Measurements from ENCODE around the gene AFG1L.
"Not testable (repeated sequence)": the region's sequence is repeated elsewhere in the genome, so short reads cannot be mapped to it uniquely, and the experiment has no call there.

Gene AFG1L

DNA sequence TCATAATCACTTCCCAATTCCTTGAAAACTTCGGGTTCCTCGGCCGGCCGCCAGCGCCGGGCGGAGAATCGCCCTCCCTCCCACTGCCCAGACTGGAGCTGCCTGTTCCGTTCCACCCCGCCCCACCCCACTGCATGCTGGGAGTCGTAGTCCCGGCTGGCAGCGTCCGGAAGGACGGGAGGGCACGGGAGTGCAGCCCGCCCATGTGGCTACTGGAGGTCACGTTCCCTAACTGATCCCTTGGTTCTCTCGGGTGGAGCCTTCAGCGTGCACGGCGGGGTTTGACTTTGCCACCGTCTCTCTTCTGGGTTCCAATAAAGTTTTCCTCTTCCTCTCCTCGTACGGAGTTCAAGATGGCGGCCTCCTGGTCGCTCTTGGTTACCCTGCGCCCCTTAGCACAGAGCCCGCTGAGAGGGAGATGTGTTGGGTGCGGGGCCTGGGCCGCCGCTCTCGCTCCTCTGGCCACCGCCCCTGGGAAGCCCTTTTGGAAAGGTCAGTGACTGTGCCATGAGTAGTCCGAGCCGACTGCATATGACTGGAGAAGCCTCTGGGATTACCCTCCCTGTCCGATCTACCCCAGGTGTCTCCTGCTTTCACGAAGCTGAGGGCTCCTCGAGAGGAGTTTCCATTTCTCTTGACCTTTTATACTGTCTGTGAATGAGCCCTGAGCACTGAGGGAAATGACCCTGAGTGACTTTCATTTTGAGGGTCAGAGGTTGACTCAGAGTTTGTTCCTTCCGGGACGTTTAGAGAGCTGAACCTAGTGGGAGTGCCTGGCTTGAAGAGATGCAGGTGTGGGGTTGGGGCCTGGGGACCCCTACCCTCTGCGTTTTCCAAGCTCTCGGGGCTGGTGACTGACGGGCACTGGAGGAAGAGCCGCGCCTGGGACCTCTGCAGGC lies at the start of gene AFG1L:
AFG1L (plus strand) TSS at position 328 of the 899 bp plus-strand sequence; CDS start at position 354, 26 bp downstream.
- peak; percentile 87 for DNase-seq

DNA sequence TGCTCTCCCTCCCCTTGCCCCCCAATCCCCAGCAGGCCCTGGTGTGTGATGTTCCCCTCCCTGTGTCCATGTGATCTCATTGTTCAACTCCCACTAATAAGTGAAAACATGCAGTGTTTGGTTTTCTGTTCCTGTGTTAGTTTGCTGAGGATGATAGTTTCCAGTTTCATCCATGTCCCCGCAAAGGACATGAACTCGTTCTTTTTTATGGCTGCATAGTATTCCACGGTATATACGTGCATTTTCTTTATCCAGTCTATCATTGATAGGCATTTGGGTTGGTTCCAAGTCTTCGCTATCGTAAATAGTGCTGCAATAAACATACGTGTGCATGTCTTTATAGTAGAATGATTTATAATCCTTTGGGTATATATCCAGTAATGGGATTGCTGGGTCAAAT lies 49.8 kb upstream of the AFG1L start:
- DNase-seq: not testable (repeated sequence)

DNA sequence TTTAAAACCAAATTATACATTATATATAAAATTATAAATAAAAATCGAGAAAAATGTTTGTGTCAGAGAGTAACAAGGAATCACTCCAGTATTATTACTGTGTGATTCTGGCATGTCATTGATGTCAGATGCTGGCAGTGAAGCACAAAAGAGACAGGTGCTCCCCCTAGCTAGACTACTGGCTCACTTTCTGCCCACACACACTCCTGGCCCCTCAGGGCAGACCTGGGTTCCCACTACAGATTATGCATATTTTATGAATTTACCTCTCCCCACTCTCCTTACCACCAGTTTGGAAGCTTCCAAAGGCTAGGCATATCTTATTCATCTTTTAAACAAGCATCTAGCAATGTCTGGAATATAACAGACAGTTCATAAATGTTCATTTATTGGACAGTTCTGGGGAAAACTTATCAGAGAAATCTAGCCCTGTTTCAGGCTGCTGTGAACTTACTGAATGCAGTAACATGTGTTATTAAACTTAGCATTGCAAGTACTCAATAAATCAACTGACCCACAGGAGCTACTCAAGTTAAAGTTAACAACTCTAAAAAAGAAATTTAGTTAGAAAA lies 46.8 kb upstream of the AFG1L start:
- no peak for DNase-seq

DNA sequence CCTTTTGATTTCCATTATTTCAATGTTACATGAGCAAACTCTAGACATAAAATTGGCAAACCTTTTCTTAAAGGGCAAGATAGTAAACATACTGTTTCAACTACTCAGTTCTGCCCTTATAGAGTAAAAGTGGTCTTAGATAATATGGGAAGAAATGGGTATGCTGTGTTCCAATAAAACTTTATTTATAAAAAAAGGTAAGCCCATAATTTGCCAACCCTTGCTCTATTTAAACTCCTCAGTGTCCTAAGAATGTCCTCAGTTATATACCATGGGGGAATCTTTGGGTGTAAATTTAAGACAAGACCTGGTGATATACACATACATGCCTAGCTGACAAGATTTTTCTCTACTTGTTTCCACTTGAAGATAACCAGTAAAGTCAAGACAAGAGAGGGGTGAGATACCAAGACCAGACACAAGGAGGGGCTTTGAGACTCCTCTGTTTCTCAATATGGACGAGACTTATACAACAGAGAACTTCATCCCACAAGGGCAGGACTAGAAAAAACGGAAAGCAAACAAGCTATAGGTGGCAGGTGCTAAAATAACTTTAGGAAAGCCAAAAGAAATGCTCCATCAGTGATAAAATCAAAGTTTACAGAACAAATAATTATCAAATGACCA lies 44.5 kb upstream of the AFG1L start:
- DNase-seq: no peak

DNA sequence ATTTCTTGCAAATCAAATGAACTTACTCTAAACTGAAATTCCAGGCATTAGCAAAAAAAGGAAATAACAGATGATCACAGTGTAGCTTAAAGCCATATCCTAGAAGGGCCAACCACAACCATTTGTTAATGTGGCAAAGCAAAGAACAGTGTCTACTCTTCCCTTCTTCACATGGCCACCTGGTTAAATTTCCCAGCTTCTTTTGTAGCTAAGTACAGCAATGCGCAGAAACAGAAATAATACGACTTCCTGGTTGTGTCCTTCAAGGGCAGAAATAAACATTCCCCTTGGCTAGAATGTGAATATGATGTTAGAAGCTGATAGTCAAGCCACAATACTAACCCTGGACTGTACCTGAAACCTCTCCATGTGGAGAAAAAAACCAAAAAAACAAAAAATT lies 43.6 kb upstream of the AFG1L start:
- no peak for DNase-seq

DNA sequence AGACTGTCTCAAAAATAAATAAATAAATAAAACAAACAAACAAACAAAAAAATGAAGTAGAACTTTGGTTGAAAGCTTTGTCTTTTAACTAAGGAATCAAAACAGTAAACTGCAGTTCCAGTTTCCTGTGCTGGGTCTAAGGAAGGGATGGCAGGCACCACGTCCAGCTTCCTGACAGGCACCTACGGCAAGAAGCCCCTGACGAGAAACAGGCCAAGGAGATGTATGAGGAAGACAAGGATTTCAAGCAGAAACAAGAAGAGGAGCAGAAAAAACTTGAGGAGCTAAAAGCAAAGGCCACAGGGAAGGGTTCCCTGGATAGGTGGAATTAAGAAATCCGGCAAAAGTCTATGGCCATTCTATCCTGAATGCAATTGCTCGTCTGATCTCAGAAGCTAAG lies 42.8 kb upstream of the AFG1L start:
- DNase-seq: no peak

DNA sequence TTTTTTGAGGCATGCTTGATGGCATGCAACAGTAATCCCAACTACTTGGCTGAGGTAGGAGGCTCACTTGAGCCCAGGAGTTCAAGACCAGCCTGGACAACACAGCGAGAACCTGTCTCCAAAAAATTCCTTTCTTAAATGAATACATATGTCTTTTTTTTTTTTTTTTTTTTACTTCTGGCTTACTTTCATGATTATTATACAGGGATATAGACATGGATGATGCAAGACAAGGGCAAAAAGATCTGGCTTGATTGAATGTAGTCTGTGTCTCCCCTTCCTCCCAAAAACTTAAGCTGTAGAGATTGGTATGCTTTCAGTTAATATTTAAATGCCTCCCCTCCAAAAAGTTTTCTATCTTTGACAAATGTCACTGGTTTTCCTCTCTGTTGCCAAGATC lies 41.6 kb upstream of the AFG1L start:
- no peak for DNase-seq

DNA sequence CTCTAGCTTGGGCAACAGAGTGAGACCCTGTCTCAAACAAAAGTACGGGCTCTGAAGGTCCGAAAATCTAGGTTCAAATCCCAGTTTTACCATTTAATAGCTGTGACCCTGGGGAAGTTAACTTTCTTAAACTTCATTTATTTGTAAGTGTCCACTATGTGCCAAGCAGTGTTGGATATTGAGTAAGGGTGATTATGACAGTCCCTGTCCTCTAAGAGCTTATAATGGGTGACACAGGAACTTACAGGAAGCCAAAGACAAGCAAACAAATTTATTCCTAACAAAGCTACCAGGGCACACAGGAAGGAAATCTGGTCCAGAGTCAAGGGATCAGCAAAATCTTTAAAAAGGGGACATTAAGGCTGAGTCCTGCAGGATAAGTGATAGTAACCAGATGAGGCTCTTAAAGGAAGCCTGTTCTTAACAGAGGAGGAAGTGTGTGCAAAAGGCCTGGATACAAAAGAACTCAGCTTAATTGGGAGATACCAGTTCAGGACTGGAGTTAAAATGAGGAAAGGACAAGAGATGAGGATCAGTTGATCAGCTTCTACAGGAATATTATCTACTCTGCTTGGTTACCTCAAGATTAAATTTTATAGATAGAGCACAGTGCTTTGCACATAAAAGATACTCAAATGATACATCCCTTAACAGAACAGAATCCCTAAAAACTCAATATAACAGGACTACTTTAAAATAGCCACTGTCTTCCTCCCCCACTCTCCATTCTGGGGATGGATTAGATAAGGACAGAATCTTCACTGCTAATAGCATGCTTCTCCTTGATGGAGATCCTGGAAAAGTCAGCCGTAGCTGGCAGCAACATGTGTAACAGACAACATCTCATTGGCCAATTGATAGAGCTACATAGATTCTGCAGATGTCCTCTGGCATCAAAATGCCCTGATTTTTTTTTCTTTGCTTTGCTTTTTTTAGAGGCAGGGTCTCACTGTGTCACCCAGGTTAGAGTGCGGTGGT lies 40.1 kb upstream of the AFG1L start:
- no peak for DNase-seq

DNA sequence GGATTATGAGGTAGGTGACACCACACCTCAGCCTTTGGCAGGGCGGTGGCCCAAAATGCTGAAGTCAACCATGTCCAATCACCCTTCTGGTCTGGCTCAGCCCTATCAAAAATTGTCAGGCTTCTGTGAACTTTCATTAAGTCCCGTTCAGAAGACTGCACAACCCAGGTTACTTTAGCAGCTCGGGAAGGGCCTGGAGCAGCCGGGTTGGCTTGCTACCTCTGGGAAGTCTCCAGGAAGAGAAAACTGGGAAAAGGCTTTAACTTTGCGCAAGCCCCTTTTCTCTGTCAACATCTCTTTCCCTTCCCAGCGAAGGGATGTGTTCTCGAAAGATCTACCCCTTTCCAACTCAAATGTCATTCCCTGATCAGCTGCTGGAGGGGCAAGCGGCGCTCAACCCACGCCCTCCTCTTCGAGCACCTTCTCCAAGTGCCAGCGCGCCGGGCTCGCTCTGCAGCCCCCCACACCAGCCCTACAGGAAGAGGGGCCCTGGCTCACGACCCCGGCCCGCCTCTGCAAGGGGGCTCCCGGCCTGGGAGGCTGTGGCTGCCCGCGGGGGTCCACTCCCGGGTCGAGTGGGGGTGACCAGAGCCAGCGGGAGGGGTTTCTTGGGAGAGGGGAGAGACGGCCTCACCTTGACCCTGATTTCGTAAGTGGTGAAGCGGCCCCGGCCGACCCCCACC lies 34.6 kb upstream of the AFG1L start:
- DNase-seq: peak; percentile 22

DNA sequence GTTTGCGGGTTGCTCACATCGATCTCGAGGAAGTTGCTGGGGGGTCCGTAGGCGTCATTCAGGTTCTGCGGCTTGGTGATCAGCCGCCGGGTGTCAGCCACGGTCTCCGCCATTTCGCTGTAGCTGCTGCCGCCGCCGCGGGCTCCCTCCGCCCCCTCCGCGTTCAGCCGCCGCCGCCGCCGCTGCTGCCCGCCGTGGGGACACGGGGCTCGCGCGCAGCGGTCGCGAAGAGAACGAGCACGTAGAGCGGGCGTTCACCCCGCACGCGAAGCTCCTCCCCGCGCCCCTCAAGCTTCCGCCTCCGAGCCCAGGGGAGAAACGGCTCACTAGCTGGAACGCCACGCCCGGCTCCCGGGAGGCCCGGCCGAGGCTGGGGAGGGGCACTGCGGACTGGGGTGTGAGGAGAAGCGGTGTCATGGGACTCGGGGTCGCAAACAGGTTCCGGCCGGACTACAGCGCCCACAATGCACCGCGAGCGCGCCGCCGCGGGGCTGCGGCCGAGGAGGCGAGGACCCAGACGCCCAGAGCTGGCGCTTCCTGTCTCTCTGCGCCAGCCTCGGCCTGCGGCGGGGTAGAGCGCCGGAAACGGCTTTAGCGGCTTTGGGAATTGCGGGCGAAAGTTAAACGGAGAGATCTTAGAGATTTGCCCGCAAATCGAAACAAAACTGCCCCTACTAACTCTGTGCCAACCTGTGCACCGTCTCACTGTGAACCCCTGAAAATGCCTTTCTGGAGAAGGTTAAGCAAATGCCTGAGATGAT lies 33.9 kb upstream of the AFG1L start, which contains the start of gene SNX3:
SNX3 (minus strand) TSS at position 232 of the 761 bp plus-strand sequence; CDS start at position 113, 119 bp downstream.
- DNase-seq: peak; percentile 91

DNA sequence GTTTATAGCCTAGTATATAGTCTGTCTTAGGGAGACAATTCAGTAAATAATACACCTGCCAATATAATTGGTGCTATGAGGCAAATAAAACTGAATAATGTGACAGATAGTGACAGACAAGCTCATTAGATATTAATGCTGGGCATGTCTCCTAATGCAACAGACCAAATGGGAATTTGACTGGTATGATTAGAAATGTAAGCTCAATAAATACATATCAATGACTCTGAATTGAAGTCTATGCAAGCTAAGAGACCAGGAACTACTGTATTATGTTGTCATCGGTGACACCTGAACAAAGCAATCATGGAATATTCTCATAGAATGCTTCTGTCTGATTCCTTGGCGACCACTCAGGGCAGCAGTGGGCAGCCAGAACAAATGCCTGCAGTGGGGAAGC lies 31.5 kb upstream of the AFG1L start:
- DNase-seq: no peak

DNA sequence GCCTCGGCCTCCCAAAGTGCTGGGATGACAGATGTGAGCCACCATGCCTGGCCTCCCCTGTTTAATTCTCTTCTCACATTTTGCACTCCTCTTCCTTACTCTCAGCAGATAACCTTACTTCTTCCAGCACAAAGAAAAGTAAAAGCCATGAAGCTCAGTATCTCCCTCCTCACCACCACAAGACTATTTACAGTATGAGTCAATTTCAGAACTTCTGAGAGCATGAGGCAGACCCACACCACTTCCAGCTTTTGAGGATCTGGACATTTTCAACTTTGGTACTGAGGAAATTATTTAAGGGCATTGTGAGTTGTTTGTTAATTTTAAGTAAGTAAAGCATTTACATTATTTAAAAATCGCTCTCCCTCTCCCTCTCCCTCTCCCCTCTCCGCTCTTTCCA lies 26.0 kb upstream of the AFG1L start:
- no peak for DNase-seq

DNA sequence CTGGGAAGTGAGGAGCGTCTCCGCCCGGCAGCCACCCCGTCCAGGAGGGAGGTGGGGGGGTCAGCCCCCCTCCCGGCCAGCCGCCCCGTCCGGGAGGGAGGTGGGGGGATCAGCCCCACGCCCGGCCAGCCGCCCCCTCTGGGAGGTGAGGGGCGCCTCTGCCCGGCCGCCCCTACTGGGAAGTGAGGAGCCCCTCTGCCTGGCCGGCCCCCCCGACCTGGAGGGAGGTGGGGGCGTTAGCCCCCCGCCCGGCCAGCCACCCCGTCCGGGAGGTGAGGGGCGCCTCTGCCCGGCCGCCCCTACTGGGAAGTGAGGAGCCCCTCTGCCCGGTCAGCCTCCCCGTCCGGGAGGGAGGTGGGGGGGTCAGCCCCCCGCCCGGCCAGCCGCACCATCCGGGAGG lies 24.9 kb upstream of the AFG1L start:
- not testable (repeated sequence) for DNase-seq

DNA sequence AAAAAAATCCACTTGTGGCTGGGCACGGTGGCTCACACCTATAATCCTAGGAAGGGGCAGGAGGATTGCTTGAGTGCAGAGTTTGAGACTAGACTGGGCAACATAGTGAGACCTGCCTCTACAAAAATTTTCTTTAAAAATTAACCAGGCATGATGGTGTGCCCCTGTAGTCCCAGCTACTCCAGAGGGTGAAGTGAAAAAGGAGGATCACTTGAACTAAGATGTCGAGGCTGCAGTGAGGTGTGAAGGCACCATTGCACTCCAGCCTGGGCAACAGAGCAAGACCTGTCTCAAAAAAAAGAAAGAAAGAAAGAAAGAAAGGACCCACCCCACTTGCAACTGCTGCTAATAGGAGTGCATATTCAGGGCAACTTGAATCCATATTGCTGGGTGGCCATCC lies 20.3 kb upstream of the AFG1L start:
- DNase-seq: no peak

DNA sequence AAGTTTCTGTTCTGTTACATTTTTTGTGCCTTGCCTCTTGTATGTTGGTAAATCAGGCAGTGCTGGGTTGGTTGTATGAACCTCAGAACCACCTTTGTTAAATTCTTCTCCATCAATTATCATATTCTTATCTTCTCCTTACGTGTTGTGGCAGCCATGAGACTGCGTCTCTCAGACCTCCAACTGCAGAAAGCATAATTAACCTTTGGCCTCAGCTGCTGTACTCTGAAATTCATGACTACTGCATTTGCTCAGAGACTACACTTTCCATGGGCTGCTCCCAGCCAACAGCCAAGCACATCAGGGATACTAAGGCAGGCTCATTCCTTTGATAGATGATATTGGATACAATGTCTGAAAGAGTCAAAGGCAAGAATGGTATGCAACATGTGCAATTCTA lies 18.9 kb upstream of the AFG1L start:
- DNase-seq: no peak

DNA sequence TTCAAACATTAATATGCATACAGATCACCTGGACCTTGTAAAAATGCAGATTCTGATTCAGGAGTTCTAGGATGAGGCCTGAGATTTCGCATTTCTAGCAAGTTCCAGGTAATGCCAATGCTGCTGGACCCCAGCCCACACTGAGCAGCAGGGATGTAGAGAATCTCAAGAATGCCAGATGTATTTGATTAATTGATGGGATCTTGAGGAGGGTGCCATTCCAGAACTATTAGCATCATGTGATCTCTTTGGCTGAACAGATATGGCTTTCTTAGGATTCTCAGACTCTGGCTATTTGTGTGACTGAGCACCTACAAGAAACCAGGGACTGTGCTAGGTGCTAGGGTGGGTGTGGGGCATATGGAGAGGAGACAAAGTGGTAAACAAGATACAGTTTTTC lies 17.6 kb upstream of the AFG1L start:
- DNase-seq: no peak

DNA sequence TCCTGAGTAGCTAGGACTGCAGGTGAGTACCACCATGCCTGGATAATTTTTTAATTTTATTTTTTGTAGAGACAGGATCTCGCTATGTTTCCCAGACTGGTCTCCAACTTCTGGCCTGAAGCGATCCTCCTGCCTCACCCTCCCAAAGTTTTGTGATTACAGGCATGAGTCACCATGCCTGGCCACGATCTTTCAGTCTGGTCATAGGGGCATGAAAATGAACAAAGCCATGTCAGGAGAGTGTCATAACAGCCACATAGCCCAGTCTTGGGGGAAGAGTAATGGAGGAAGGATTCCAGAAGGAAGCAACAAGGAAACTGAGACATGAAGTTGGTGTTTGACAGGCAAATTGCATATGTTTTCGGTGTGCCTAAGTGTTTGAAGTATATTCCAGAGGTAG lies 17.0 kb upstream of the AFG1L start:
- DNase-seq: no peak

DNA sequence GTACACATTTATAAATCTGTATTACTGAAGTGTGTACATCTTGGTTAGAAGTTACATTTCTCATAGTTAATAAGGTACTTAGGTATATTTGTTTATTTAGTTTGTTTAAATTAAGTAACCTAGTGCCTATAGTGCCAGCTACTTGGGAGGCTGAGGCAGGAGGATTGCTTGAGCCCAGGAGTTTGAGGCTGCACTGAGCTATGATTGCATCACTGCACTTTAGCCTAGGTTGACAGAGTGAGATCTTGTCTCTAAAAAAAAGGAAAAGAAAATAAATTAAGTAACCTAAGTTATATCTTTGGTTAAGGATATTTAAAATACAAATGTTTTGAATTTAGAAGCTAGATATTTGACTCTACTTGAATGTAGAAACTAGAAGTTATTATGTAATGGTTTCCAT lies 9.5 kb upstream of the AFG1L start:
- DNase-seq: no peak

DNA sequence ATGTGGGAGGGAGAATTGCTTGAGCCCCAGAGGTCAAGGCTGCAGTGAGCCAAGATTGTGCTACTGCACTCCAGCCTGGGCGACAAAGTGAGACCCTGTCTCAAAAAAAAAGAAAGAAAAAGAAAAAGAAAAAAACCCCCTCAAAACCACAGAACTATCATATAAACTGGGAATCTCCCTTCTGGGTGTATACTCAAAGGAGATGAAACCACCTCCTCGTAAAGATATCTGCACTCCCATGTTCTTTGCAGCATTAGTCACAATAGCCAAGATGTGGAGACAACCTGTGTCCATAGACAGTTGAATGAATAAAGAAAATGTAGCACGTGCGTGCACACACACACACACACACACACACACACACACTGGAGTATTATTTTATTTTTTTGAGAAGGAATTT lies 8.5 kb upstream of the AFG1L start:
- DNase-seq: no peak

DNA sequence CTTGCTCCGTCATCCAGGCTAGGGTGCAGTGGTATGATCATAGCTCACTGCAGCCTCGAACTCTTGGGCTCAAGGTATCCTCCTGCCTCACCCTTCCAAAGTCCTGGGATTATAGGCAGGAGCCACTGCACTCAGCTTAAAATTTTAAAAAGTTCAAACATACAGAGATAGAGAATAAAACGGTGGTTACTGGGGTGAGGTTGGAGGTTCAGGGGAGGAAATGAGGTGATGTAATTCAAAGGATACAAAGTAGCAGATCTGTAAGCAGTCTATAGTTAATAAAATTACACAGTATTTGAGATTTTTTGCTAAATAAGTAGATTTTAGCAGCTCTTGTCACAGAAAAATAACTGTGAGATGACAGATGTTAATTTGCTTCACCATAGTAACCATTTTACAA lies 7.5 kb upstream of the AFG1L start:
- DNase-seq: no peak

DNA sequence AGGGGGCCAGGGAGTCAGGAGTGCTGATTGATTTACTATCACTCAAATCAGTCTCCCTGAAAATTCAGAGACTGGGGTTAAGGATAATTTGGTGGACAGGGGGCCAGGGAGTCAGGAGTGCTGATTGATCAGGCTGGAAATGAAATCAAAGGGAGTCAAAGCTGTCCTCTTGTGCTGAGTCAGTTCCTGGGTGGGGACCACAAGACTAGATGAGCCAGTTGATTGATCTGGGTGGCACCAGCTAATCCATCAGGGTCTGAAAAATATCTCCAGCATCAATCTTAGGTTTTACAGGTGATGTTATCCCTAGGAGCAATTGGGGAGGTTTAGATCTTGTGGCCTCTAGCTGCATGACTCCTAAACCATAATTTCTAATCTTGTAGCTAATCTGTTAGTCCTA lies 6.1 kb upstream of the AFG1L start:
- no peak for DNase-seq
